GM12891 (cell line): ENCODE data around the gene SMARCA4.

Source experiments
- POLR2A ChIP-seq: IDR thresholded peaks from 2 replicates; pipeline ENCODE4 v1.6.1; 2011; ENCODE audit warnings: low read depth, low read length, control low read depth
- POLR2AphosphoS5 ChIP-seq: IDR thresholded peaks from 2 replicates; pipeline ENCODE4 v1.6.1; 2011; ENCODE audit warnings: low read depth, low read length, control low read depth
- POU2F2 ChIP-seq: IDR thresholded peaks from 2 replicates; pipeline ENCODE4 v1.6.1; 2011; ENCODE audit warnings: low read depth, mild to moderate bottlenecking, control low read depth, low read length, moderate library complexity
- SPI1 ChIP-seq: IDR thresholded peaks from 2 replicates; pipeline ENCODE4 v1.6.1; 2011; ENCODE audit warnings: low read depth, low read length, control low read depth
- TAF1 ChIP-seq: IDR thresholded peaks from 2 replicates; pipeline ENCODE4 v1.6.1; 2011; ENCODE audit warnings: low read depth, low read length, control low read depth

DNA sequence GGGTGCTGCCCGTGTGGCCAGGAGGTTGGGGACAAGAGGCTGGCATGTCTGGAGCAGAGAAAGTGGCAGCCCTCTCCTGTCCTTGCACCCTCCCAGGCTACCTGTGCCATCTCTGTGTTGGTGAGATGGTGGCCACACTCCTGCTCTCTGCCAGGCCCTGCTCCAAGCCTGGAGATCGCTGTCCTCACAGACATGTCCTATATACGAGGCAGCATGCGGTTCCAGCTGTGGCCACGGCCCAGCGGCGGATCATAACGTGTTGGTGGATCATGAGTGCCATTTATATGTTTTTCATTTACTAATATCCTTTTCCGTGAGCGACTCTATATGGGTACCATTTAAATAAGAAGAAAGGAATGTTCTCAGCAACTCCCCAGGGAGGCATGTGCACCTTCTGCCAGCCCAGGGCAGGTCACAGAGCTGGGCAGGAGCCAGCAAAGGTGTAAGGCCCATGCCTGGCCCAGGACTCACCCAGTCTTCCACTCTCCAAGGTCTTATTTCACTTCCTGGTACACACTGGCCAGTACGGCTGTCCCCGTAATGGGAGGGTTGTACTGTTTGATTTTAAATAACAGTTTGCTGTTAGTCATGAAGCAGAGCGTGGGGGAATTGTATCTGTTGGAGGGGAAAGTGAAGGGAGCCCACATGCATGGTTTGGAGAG, 81.3 kb downstream of the SMARCA4 start:
- TF ChIP-seq POLR2AphosphoS5 (no peak), TAF1 (no peak), POLR2A (no peak), SPI1 (no peak), POU2F2 (no peak)
